ENCODE results near the gene SYNDIG1L.

- TF ChIP-seq SRF (IDR thresholded peaks at IDR 0.05; ENCODE audit: low read depth, low read length): no peak
- no peak for TF ChIP-seq EP300 (IDR thresholded peaks at IDR 0.05; ENCODE audit: borderline replicate concordance in 1 of 2, low read depth in 2 of 2, low read length in 2 of 2)
- TF ChIP-seq SP2 (IDR thresholded peaks at IDR 0.05; ENCODE audit: low read length): no peak
- TF ChIP-seq EZH2 (IDR thresholded peaks at IDR 0.05; ENCODE audit: low read depth, low read length, severe bottlenecking): no peak
- TF ChIP-seq RAD21 (IDR thresholded peaks at IDR 0.05 in 1 of 2, conservative IDR thresholded peaks at IDR 0.05 in 1 of 2; ENCODE audit: low read depth in 2 of 2, low read length in 2 of 2): no peak
- no peak for TF ChIP-seq CTCF (IDR thresholded peaks at IDR 0.05; ENCODE audit: control extremely low read depth in 1 of 3, insufficient read depth in 1 of 3, low read depth in 1 of 3, low read length in 3 of 3)
These were observed 33.1 kb downstream of the SYNDIG1L start for GRCh38 chr14:74392616-74393570.

Data from H1 (cell line).